GM10248 (cell line): ENCODE measurements around the gene HOXB2.

ENCODE experiments used
- CTCF ChIA-PET: fragments of 300-600 bp; sonication (Branson Sonifier 250); formaldehyde crosslinking; extraction: SDS; loops from one replicate; lab custom pipeline; 2021; ENCODE audit warnings: antibody characterized with exemption; lab: Yijun Ruan, JAX
- POLR2A ChIA-PET: fragments of 350-650 bp; sonication (Branson Sonifier 250); formaldehyde crosslinking; extraction: SDS; loops from one replicate; lab custom pipeline; 2020; ENCODE audit warnings: antibody characterized with exemption; lab: Yijun Ruan, JAX
- DNase-seq: peaks from one replicate; pipeline ENCODE4 v3.0.0; 2012; ENCODE audit errors: extremely low spot score
- TF ChIP-seq, protein P1 (sequence below): IDR thresholded peaks from 2 replicates; pipeline ENCODE4 v1.5.1; 2012; ENCODE audit warnings: mild to moderate bottlenecking, low read depth; ENCODE audit errors: extremely low read depth, missing control alignments, control extremely low read depth

The HOXB2 gene

DNA sequence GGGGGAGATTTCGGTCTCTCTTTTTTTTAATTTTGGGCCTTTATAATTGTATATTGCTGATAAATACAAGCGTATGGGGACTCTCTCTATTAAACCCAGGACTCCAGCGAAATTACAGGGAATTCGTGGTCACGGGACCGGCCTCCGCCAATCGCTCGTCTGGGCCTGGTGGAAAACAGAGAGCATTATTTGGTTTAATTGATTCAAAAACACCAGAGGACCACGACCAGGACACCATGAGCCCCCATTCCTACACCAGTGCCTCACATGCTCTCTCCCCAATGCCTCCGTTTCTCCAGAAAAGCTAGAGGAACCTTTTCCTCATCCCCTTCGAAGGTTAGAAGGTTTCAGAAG lies at the start of gene HOXB2:
HOXB2 (minus strand) TSS at position 88 of the 354 bp plus-strand sequence. CDS start 198 bp downstream, outside the sequence.
- CTCF ChIA-PET = no interaction called here
- POLR2A ChIA-PET = no interaction called here
- no peak for DNase-seq
- TF ChIP-seq, protein P1, sequence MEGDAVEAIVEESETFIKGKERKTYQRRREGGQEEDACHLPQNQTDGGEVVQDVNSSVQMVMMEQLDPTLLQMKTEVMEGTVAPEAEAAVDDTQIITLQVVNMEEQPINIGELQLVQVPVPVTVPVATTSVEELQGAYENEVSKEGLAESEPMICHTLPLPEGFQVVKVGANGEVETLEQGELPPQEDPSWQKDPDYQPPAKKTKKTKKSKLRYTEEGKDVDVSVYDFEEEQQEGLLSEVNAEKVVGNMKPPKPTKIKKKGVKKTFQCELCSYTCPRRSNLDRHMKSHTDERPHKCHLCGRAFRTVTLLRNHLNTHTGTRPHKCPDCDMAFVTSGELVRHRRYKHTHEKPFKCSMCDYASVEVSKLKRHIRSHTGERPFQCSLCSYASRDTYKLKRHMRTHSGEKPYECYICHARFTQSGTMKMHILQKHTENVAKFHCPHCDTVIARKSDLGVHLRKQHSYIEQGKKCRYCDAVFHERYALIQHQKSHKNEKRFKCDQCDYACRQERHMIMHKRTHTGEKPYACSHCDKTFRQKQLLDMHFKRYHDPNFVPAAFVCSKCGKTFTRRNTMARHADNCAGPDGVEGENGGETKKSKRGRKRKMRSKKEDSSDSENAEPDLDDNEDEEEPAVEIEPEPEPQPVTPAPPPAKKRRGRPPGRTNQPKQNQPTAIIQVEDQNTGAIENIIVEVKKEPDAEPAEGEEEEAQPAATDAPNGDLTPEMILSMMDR = no peak

DNA sequence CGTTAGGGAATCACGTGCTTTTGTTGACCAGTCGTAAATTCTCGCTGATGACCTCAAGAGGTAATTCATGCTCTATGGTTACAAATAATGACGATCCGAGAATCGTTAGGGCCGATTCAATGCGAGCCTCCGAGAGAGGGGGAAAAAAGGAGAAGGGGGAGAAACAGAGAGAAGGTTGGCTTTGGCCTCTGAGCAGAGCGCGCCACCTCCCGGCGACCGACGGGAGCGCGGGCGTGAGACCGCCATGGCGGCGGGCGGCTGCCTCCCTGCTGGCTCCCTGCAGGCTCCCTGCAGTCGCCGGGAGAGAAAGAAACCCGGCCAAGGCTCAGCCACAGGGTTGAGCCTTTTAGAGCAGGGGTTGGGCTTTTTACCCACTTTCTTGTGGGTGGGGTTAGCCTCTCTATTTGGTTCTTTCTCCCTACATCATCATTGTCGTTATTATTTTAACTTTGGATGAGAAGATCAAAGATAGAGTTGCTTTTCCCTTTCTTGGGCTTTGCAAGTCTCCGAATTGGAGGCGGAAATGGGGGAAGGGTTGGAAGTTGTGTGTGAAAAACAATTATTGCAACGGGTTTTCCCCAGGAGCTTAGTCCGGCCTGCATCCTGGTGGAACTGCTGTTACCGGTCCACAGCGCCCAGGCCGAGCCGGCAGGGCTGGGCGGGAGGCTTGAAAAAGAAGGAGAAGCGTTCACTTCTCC lies 49.1 kb upstream of the HOXB2 start:
- ChIA-PET POLR2A (interaction anchor here (0.6 kb wide), 1 partner anchor 24 kb away, joined by 8 read pairs; no protein-coding TSS in a partner anchor), CTCF (interaction anchor here (0.8 to 4.1 kb wide), 42 partner anchors 19 to 568 kb away, joined by 3 to 51 read pairs (median 4); partner anchors contain the start of gene HOXB8)
- DNase-seq = peak; percentile 89
- TF ChIP-seq, protein P1 = peak; percentile 92

DNA sequence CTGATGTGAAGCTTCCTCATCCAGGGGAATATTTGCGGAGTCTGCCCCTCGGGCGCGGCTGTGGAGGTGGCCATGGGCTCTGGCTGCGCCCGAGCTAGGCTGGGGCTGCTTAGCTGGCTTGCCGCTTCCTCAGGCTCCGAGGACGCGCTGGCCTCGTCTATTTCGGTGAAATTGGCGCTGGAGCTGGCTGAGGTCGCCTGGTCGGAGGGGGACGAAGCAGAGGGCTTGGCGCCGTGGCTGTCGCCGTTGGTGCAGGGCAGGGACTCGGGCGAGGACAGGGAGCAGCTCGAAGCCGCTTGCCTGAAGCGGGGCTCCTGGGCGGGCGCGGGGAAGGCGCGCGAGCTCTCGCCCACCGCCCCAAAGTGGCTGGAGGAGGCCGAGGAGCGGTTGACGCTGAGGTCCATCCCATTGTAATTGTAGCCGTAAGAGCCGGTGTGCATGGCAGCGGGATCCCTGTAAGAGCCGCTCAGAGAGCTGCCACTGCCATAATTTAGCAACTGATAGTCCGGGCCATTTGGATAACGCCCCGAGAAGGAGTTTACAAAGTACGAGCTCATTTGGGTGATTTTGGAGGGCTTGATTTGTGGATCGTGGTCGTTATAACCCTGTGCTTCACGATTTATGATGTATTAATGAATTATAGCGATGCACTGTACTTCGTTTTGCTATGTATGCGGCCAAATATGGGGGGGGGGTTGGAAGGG lies 48.4 kb upstream of the HOXB2 start, which contains the start of gene HOXB5:
HOXB5 (minus strand) TSS at position 654 of the 704 bp plus-strand sequence; CDS start at position 557, 97 bp downstream.
- ChIA-PET POLR2A (interaction anchor here (0.6 kb wide), 1 partner anchor 25 kb away, joined by 8 read pairs; no protein-coding TSS in a partner anchor), CTCF (interaction anchor here (0.6 to 4.1 kb wide), 76 partner anchors 14 to 576 kb away, joined by 3 to 51 read pairs (median 4); partner anchors contain the start of gene HOXB8)
- DNase-seq = no peak
- TF ChIP-seq, protein P1 = no peak

DNA sequence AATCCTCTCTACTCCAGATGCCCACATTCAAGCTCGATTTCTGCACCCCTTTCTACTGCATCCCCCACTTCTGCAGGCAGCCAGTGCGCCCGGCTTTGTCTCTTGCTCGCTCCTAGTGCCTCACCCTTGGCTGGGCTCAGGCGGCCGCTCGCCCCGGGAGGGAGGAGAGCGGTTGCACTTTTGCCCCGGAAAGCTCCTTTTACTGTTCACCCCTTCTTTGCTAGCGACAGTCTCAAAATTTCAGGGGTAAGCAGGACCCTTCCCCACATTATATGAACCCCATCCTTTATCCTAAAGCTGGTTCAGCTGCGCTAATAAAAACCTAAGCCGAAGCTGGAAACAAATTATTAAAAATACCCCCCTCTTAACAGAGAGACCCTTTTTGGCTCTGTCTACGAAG lies 47.7 kb upstream of the HOXB2 start:
- ChIA-PET POLR2A (no interaction called here), CTCF (interaction anchor here (0.8 to 4.1 kb wide), 66 partner anchors 14 to 575 kb away, joined by 3 to 51 read pairs (median 4); partner anchors contain the start of gene HOXB8)
- DNase-seq = no peak
- TF ChIP-seq, protein P1 = no peak

DNA sequence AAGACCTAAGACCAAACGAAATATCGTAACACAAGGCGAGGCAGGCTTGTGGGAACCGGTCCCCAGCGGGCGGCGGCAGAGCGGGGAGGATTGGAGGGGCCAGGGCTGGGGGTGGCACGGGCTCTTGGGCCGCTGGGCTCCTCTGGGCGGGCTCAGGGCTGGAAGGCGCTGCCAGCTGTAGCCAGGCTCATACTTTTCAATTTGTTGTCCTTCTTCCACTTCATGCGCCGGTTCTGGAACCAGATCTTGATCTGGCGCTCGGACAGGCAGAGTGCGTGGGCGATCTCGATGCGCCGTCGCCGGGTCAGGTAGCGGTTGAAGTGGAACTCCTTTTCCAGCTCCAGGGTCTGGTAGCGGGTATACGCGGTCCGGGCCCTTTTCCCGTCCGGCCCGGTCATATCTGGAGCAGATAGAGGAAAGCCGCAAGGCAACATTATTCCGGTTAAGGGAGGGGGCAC lies 47.2 kb upstream of the HOXB2 start:
- CTCF ChIA-PET = interaction anchor here (0.9 to 4.1 kb wide), 26 partner anchors 13 to 517 kb away, joined by 3 to 51 read pairs (median 6); partner anchors contain the start of gene HOXB9
- no peak for DNase-seq
- TF ChIP-seq, protein P1 = no peak
- POLR2A ChIA-PET = no interaction called here
